Stromal cell of bone marrow (primary cell): ENCODE data around the gene ADAMTS20.

ENCODE experiments used
- DNase-seq: peaks from one replicate; pipeline ENCODE4 v3.0.0-alpha.2; 2012; ENCODE audit warnings: low read depth

Gene ADAMTS20

DNA sequence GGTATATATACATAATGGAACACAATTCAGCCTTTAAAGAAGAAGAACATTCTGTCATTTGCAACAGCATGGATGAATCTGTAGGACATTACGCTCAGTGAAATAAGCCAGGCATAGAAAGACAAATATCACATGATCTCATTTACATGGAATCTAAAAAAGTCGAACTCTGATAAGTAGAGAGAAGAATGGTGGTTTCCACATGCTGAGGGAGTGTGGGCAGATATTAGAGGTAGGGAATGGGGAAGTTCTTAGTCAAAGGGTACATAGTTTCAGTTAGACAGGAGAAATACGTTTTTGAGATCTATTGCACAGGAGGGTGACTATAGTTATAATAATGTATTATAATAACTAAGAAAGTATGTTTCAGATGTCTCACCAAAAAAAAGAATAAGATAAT is 71.4 kb downstream of the ADAMTS20 start:
- no peak for DNase-seq

DNA sequence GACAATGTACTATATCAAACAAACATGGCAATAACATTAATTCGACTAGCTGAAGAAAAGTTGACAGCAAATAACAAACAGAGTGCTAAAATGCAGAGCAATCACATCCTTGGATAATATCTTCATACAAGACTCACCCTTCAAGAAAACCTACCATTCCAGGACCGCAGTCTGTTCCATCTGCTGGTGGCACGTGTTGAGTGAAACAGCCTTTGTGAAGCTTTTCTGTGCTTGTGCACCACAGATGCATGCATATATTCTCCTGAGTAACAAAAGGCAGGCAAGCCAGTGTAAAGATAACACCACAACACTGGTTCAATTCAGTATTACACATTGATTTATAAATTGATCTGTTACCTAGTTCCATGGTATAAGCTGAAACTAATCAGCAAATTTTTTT is 89.3 kb downstream of the ADAMTS20 start:
- no peak for DNase-seq

DNA sequence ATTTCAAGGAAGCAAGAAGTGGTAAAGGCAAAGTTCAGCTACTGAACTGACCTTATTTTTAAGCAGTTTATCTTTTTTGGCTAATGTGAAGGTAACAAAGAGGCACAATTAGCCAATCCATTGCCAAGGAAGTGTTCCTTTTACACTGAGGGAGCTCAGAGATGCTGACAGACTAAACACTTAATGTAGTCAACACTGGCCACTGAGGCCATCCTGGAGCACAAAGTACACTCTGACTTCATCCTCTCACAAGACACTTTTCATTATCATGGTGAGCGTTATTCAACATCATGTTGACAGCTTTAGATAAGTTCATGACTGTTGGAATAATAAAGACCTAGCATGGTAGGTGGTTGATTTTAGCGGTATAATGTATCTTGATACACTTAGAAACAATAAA is 89.9 kb downstream of the ADAMTS20 start:
- DNase-seq = no peak

DNA sequence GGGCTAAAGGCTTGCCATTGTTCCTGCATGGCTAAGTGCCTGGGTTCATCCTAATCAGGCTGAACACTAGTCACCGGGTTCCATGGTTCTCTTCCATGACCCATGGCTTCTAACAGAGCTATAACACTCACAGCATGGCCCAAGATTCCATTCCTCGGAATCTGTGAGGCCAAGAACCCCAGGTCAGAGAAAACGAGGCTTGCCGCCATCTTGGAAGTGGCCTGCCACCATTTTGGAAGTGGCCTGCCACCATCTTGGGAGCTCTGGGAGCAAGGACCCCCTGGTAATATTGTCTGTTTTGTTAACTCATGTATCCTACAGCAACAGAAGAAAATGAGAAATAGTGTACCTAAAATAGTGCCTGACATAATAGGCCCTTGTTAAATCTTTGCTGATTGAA is 92.7 kb downstream of the ADAMTS20 start:
- no peak for DNase-seq

DNA sequence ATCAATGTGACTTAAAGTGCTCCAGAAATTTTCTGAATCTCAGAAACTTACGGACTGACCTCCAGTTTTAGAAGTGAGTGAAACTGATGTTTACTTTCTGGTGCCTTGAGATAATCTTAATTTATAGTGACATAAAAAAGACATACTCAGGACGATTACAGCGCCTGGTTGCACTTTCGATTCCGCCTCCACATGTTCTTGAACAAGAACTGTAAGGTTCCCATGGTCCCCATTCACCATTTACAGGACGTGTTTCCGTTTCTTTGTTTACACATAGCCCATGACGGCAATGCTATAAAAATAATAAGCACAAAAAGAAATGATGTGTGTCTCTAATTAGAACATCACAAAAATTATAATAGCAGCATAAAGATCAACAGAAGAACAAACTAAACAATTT is 98.2 kb downstream of the ADAMTS20 start:
- no peak for DNase-seq

DNA sequence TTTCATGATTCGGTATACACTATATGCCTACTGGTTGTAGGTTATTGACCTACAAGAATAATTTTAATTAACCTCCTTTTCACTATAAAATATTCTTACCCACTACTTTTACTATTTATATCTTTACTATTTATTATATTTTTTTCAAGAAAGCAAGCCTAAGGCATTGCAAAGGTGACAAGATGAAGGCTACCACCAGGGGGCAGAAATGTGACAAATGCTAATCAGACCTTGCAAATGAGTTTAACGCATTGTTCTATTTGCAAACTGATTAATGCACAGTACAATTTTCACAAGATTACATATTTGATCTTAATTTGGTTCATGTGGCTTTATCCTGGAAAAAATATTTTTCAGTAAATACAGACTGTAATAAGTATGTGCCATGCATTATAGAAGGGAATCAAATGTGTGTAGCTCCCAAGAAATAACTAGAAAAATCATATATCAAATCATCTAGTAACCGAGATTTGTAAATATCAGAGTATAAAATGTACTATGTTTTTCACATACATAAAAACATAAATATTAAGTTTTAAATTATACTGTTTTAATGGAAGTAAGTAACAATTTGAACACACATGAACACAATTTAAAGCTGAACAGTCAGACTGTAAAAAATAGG is 107.0 kb downstream of the ADAMTS20 start:
- DNase-seq = peak; percentile 21

DNA sequence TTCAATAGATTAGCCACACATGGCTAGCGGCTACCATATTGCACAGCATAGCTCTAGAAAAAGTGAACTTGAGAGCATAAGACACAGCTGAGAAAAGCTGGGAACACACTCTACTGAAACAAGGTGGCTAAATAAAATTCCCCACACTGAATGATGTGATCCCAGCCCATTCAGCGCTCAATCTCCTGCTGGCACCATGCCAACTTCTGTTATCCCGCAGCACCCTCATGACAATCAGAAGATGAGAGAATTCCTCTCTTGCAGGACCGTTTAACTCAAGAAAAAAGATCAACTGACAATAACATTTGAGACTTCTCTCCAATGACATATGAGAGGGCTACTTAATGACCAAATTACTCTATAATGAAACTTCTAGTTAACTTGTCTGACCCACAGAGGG is 115.4 kb downstream of the ADAMTS20 start:
- no peak for DNase-seq

DNA sequence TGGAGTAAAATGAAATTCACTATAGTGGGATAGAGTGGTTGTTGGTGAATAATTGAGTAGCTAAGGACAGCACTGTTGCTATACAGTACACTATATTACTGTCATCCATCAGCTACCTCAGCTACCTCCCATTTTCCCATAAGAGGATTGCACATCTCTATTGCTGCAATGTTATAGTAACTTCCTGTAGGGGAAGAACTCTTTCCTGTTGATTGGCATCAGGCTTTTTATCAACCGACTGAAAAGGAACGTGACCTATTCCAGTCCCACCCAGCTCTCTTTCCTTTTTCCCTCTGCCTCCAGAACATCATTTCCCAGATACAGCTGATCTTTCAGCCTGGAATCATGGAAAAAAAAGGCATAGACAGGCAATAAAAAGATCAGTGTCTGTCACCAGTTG is 117.4 kb downstream of the ADAMTS20 start:
- no peak for DNase-seq

DNA sequence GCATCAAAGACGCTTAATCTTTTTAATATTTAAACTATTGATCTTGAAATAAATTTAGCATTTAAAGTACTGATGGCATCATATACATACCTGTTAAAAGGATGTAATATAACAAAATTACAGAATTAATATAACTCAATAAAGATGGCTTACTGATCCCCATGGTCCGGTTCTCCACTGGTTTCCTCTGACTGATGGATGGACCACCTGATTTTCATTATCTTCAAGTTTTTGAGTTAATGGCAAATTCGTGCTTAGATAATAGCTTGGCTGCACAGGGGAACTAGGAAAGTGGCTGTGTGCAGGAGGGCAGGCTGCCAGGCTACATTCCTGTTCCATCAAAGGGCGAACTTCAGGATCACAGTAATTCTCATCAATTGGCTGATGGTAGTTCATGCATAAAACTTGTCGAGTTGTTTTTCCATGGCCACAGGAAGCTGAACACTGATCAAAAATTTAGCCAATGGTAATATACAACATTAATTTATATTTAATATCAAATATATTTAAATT is 123.9 kb downstream of the ADAMTS20 start:
- no peak for DNase-seq

DNA sequence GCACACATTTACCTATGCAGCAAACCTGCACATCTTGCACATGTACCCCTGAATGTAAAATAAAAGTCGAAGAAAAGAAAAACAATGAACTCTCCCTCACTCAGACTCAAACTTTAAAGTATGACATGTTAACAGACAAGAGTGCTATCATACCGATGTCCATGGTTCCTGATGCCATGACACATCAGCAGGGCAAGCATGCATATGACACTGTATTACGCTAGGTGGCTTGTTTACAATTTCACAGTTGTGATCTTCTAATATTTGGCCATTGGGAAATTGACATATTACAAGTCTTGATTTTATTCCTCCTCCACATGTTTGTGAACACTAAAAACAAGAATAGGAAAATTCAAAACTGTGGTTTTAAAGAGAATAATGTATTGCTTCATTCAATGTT is 126.6 kb downstream of the ADAMTS20 start:
- DNase-seq = no peak

DNA sequence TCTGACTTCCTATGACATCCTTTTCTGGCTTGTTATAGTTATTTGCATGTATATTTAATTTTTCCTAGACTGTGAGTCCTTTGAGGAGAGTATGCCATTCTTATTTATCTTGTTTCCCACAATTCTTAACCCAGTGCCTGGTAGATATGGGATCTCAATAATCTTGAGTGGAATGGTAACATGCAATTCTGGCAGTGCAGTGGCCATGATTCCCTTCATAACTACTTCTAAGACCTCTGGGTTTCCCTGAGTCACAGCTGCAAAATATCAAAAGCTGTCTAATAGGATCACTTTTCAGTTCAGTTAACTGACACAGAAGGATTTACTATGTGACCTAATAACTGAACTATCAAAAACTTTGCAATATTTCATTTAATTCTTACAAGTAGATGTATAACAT is 135.0 kb downstream of the ADAMTS20 start:
- no peak for DNase-seq

DNA sequence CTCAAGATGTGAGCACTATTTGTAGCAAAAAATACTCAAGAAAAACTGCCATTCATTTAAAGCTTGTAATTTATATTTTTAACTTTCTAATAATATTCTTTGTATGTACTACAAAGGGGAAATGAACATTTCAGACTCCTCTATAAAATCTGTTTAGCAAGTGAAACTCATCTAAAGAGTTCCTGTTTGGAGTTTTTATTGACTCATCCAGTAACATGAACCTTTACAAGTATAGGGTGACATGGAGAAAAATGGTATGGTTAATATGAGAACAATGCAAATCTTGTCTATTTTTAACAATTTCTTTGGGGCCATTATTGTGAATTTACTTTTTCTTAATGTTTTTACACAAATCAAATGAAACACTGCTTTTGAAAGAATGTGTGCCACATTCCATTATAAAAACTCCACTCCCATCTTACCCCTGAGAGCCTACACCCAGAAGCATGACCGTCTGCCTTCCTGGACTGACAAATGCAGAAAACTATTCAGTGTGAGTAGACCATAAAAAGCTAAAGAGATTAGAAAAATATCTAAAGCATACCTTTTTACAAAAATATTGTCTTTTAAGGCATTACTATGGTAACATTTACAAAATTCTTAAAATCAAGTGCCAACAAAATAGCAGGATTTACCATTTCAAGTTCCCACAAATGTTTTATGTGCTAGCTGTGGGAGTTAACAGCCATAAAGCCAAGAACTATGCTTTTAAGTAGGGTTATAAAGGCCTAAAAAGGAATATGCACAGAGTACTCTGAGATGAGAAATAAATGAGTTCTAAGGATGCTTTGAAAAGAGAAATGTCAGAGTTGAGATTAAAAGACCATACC is 144.0 kb downstream of the ADAMTS20 start:
- DNase-seq = peak; percentile 9

DNA sequence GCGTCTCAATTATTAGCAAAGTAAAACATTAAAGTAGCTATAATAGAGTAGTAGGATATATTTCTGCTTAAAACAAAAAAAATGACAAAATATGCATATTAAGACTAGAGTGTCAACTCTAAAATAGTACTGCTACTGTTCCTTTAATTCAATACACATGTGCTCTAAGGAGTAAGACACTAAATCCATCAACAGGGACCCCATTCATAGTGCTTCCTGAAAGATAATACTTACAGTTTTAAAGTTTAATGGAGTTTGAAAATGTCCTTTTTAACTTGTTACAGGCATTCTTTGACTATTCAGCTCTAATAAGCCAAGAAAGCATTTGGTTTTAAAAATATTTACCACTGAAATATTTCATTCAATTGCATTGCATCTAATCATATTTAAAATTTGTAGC is 145.2 kb downstream of the ADAMTS20 start:
- no peak for DNase-seq

DNA sequence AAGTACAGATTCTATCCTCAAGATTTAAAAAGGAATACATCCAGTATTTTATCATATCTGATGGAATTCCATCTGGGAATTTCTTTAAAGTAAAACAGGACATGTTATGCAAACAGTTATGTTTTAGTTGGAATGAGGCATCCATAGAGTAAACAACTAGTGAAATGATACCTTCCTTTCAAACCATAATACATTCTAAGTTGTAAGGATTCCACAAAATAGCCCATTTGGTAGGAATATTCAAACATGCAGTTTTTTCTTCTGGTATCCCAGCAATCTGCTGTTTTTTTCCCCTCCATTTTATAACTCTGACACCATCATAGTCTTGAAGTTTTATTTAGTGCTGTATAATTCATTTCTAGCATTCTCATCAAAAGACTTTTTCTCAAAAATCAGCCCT is 149.6 kb downstream of the ADAMTS20 start:
- no peak for DNase-seq

DNA sequence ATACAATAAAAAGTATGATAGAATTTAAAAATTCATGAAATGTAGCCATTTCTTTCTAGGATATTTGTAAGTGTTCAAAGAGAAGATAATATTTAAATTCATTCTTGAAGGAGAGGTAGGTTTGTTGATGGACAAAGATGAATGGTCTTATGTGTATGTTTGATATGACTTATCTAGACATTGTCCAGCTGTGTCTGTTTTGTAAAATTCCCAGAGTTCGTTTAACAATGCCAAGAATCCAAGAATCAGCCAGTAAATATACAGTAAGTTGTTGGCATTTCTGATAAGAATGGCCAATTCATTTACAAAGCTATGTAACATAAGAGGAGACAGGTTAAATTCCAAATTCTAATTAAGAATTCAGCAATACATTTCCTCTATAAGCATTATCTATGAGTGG is 150.9 kb downstream of the ADAMTS20 start:
- no peak for DNase-seq

DNA sequence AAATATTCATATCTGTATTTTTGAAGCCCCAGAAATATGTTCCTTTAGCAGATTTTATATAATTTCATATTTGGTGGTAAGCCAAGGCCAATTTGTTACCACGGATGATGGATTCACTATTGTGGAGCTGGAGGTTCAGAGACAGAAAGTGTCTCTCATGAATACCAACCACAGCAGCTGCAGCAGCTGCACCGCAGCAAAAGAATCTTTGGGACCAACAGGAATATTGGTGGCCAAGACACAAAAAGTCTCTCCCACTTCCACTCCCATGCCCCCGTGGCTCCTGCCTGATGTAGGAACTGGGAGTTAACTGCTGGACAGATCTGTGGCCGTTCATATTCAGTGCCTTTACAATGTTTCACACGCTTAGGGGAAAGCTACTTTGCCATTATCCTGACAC is 155.3 kb downstream of the ADAMTS20 start:
- no peak for DNase-seq

DNA sequence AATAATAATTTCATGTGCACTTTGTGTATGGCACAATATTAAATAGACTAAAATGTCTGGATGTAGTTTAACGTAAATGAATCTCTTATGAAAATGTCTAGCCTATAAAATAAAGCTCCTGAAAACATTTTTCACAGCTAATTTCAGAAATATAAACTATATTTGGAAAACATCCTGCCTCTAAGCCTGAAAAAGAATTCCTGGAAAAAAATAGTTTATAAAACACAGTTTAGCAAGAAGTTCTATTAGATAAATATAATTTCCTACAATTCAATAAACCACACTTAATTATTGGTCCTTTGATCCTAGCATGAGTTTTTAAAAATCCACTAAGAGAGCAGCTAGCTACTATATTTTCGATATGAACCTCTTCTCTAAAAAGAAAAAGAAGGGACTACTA is 159.9 kb downstream of the ADAMTS20 start:
- no peak for DNase-seq

DNA sequence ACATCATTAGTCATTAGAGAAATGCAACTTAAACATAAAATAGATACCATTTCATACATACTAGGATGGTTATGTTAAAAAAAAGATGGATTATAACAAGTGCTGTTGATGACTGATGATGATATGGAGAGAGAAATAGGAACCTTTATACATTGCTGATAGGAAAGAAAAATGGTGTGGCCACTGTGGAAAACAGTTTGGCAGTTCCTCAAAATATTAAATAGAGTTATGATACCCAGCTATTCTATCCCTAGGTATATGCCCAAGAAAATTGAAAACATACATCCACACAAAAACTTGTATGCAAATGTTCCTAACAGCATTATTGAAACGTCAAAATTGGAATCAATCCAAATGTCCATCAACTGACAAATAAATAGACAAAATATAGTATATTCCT is 170.1 kb downstream of the ADAMTS20 start:
- DNase-seq = no peak

DNA sequence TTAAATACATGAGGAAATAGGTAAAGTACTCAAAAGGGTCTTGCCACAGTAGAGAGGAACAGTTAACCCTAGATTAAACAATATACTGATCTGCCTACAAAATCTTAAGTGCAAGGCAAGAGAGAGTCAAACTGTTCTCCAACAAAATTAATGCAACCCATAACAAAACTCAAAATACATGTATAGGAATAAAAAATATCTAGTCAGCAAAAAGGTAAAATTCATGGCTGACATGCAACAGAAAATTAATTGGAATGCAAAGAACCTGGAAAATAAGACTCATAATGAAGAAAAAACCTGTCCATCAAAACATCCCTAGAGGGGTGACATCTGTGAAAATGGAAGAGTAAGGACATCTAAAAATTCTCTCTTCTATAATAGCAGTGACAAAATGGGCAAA is 173.6 kb downstream of the ADAMTS20 start:
- no peak for DNase-seq

DNA sequence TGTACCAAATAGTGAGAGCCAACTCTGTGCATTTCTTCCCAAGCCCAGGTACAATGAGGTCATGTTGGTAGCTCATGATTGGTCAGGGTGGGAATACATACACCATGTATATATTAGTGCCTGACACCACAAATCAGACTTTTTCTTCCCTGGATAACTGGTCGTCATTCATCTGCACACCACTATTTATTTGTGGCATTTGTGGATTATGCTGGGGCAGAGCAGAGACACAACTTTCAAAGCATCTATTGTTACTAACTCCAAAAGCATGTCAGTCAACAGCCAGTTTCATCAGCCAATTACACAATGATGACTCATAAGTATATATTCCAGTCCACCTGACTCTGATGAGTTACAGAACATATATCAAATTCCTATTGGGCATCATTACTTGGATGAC is 181.7 kb downstream of the ADAMTS20 start:
- DNase-seq = peak; percentile 18

DNA sequence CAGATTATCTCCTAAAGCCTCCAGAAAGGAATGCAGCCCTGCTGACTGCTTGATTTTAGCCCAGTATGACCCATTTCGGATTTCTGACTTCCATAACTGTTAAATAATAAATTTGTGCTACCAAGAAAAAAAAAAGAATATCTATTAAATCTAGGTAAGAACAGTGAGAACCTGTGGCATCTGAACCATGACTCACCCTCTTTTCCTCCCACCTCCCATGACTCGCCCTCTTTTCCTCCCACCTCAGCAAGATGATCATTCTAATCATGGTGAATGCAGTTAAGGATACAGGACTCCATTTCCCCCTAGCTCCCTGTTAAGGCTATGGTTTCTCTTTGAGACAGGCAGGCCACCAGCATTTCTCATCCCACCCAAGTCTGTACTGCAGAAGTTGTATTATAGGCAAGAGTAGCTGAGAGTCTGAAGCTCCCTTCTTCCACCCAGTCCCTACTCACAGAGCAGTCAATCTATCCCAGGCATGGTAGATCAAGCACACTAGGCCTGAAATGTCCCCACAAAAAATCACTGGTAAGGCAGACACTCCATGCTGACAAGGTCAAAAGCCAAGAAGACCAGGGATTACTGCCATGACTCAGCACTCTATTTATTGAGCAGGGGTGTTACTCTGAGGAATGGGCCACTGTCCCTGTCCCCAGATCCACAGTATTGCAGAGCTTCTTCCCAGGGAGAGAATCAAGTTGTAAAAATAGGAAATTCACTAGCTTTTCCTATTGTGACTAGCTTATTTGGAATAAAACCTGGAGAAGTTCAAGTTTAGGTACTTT is 188.9 kb downstream of the ADAMTS20 start:
- DNase-seq = no peak

DNA sequence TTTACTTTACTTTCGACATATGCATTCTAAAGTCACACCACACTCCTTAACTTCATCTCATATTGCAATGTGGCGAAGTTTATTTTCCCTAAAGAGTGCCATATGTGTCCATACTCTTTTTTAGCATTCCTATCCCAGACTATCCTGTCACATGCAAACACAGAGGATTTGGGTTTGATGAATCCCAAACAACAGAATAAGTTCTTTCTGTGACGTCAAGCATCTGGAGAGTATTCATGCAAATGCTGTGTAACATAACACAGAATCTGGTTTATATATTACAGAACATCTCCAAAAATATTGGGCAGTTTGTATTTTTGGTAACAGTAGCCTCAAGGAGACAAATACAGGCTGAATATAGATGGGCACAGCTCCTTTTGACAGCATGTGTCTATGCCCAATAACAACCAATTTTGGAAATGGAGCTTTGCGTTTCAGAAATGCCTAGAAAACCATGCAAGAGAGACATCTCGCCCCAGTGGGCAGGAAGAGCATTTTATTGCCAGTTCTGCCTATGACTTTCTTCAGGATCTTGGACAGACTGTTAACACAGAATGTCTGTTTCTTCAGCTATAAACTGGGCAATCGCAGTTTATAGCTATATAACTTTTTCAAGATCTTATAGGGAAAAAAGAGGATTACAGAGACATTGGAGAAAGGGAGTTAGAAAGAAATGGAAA is 190.8 kb downstream of the ADAMTS20 start:
- DNase-seq = no peak
